CD14-positive monocyte (primary cell): Measurements from ENCODE around the gene PPARGC1A. TPM values are rescaled to one million over a fixed set of nuclear protein-coding genes. Genes with fewer than 3 reads are reported as not detected.

ENCODE experiments used
- DNase-seq, 3 donors: peaks; one replicate each; pipeline ENCODE4 v3.0.0-alpha.2; 2011 to 2022
- H2AFZ ChIP-seq: 2 replicates; pipeline ENCODE4 v1.6.0; 2012; ENCODE audit warnings: mild to moderate bottlenecking, low read depth, low read length, inconsistent platforms; ENCODE audit not compliant: insufficient read depth, poor library complexity, severe bottlenecking
- H3K27ac ChIP-seq, 2 donors: 1 replicate in 1 of 2; 2 replicates in 1 of 2; pipeline ENCODE4 v1.5.1; 2012 to 2013; ENCODE audit warnings: low read length in 2 of 2, control low read depth in 1 of 2, inconsistent platforms in 1 of 2, low read depth in 1 of 2, mild to moderate bottlenecking in 1 of 2
- H3K27me3 ChIP-seq, 2 donors: one replicate each; pipeline versions ENCODE4 v1.6.0 to v1.6.1; 2011 to 2013; ENCODE audit warnings: low read length in 2 of 2; ENCODE audit not compliant: control insufficient read depth in 2 of 2, insufficient read depth in 2 of 2
- H3K36me3 ChIP-seq, 2 donors: replicated peaks in 1 of 2; 1 replicate in 1 of 2; 2 replicates in 1 of 2; pipeline versions ENCODE4 v1.5.1 to v1.6.1; 2012 to 2013; ENCODE audit warnings: low read length in 2 of 2, control low read depth in 1 of 2, inconsistent platforms in 1 of 2, mild to moderate bottlenecking in 1 of 2; ENCODE audit not compliant: insufficient read depth in 2 of 2, control insufficient read depth in 1 of 2
- H3K4me1 ChIP-seq, 2 donors: 1 replicate in 1 of 2; 2 replicates in 1 of 2; pipeline versions ENCODE4 v1.5.1 to v1.6.1; 2012 to 2013; ENCODE audit warnings: low read length in 2 of 2, control low read depth in 1 of 2, inconsistent platforms in 1 of 2, mild to moderate bottlenecking in 1 of 2, moderate library complexity in 1 of 2; ENCODE audit not compliant: insufficient read depth in 2 of 2, control insufficient read depth in 1 of 2
- H3K4me2 ChIP-seq: replicated peaks from 2 replicates; pipeline ENCODE3; 2012; ENCODE audit warnings: low read length, moderate library complexity, mild to moderate bottlenecking; ENCODE audit not compliant: poor library complexity, severe bottlenecking; ENCODE audit errors: extremely low read depth
- H3K4me3 ChIP-seq, 3 experiments: fragments of 200-600 bp in 1 of 3; sonication (generic) in 1 of 3; replicated peaks in 1 of 3; 1 replicate in 2 of 3; 2 replicates in 1 of 3; pipeline ENCODE4 v1.5.1; 2011 to 2013; ENCODE audit warnings: low read length in 3 of 3, mild to moderate bottlenecking in 3 of 3, control low read depth in 2 of 3, low read depth in 2 of 3, inconsistent platforms in 1 of 3, moderate library complexity in 1 of 3
- H3K79me2 ChIP-seq: 2 replicates; pipeline ENCODE4 v1.6.0; 2012; ENCODE audit warnings: mild to moderate bottlenecking, control low read depth, inconsistent platforms, low read length, moderate library complexity; ENCODE audit not compliant: insufficient read depth
- H3K9ac ChIP-seq: 2 replicates; pipeline ENCODE4 v1.6.0; 2017; ENCODE audit warnings: low read length, mild to moderate bottlenecking; ENCODE audit not compliant: insufficient read depth, poor library complexity, severe bottlenecking
- H3K9me3 ChIP-seq, 2 donors: replicated peaks in 1 of 2; 1 replicate in 1 of 2; 2 replicates in 1 of 2; pipeline versions ENCODE4 v1.5.1 to v1.6.1; 2012 to 2013; ENCODE audit warnings: low read length in 2 of 2, control low read depth in 1 of 2; ENCODE audit not compliant: control insufficient read depth in 1 of 2, insufficient read depth in 1 of 2
- H4K20me1 ChIP-seq: 2 replicates; pipeline ENCODE4 v1.6.0; 2012; ENCODE audit warnings: mild to moderate bottlenecking, low read length, control low read depth, moderate library complexity; ENCODE audit not compliant: insufficient read depth
- H3K27ac Mint-ChIP-seq, 7 donors: one replicate each; pipeline ENCODE4 v1.8.0; 2020; ENCODE audit warnings: mild to moderate bottlenecking in 7 of 7, mixed read lengths in 7 of 7, moderate library complexity in 6 of 7, inconsistent platforms in 2 of 7
- H3K27me3 Mint-ChIP-seq, 3 donors: one replicate each; pipeline ENCODE4 v1.8.0; 2021 to 2022; ENCODE audit warnings: low read depth in 3 of 3, mild to moderate bottlenecking in 3 of 3, mixed read lengths in 3 of 3, moderate library complexity in 3 of 3, inconsistent platforms in 1 of 3
- H3K36me3 Mint-ChIP-seq, 2 donors: one replicate each; pipeline ENCODE4 v1.8.0; 2020; ENCODE audit warnings: mixed read lengths in 2 of 2, inconsistent platforms in 1 of 2, mild to moderate bottlenecking in 1 of 2
- H3K4me1 Mint-ChIP-seq: one replicate; pipeline ENCODE4 v1.8.0; 2020; ENCODE audit warnings: mild to moderate bottlenecking, mixed read lengths
- H3K4me3 Mint-ChIP-seq, 2 donors: one replicate each; pipeline ENCODE4 v1.8.0; 2020; ENCODE audit warnings: mild to moderate bottlenecking in 2 of 2, mixed read lengths in 2 of 2, moderate library complexity in 1 of 2
- H3K9me3 Mint-ChIP-seq, 7 donors: one replicate each; pipeline ENCODE4 v1.8.0; 2020 to 2022; ENCODE audit warnings: mixed read lengths in 7 of 7, mild to moderate bottlenecking in 6 of 7, moderate library complexity in 6 of 7, inconsistent platforms in 2 of 7
- CTCF ChIP-seq: fragments of 200-600 bp; IDR thresholded peaks from one replicate; pipeline ENCODE4 v1.8.0; 2022; ENCODE audit warnings: antibody characterized with exemption, mild to moderate bottlenecking
- WGBS: methylation state at CpG from one replicate; pipeline ENCODE4 v1.1.5; 2013; ENCODE audit warnings: missing lambda C conversion rate; ENCODE audit not compliant: insufficient coverage; 5-methylcytosine and 5-hydroxymethylcytosine counted together
- intact Hi-C, 2 donors: fragments of 100-400 bp; cut with micrococcal nuclease; formaldehyde crosslinking; loops; one replicate each; pipeline versions ENCODE4 v1.15.0 to v1.15.1; 2023
- polyA plus RNA-seq, 3 donors: library from polyadenylated mRNA; depleted of rRNA in 1 of 3; unstranded in 2 of 3; stranded (reverse) in 1 of 3; fragments of 300-500 nt in 2 of 3; fragments of >200 nt in 1 of 3; fragmentation: Illumina TruSeq in 2 of 3; gene quantifications; 1 replicate in 2 of 3; 2 replicates in 1 of 3; pipeline ENCODE4 v1.2.3, GENCODE V29; 2012 to 2021

The PPARGC1A gene
- polyA plus RNA-seq, 3 donors = 0.58 to 1.1 (median 0.79) TPM

GRCh38 chr4:23747281-23747735, 142.5 kb downstream of the PPARGC1A start:
- no peak for DNase-seq
- no peak overlapping the region for H3K27ac Mint-ChIP-seq
- no peak overlapping the region for H3K4me3 Mint-ChIP-seq
- Histone ChIP-seq H3K79me2 (no peaks in the 10 kb centered on the region), H3K27ac (no peak overlapping the region), H3K4me3 (no peak overlapping the region), H3K4me1 (no peaks in the 10 kb centered on the region), H3K9ac (no peak overlapping the region), H3K4me2 (no peak overlapping the region), H3K9me3 (no peaks in the 10 kb centered on the region), H3K27me3 (no peaks in the 10 kb centered on the region), H4K20me1 (no peaks in the 10 kb centered on the region), H3K36me3 (no peaks in the 10 kb centered on the region), H2AFZ (no peak overlapping the region)
- no peak for TF ChIP-seq CTCF
- peaks cover 0 to 5% (median 2%) of the 10 kb centered on the region in 7 donors for H3K9me3 Mint-ChIP-seq
- intact Hi-C loops = no loop called here
- no peaks in the 10 kb centered on the region for H3K4me1 Mint-ChIP-seq
- no peaks in the 10 kb centered on the region for H3K27me3 Mint-ChIP-seq
- no peaks in the 10 kb centered on the region for H3K36me3 Mint-ChIP-seq
- 83% methylated on average over 2 of the region's 2 CpGs for WGBS

- no peak overlapping the region for H3K4me3 ChIP-seq
- intact Hi-C loops = no loop called here
- H3K9ac ChIP-seq = no peak overlapping the region
- Mint-ChIP-seq H3K27me3 (no peaks in the 10 kb centered on the region), H3K36me3 (no peaks in the 10 kb centered on the region), H3K4me1 (no peaks in the 10 kb centered on the region), H3K9me3 (peaks cover 0 to 5% (median 2%) of the 10 kb centered on the region in 7 donors), H3K4me3 (no peak overlapping the region), H3K27ac (no peak overlapping the region)
- no peaks in the 10 kb centered on the region for H3K4me1 ChIP-seq
- WGBS = no CpG with 5 or more reads among the region's 2 CpGs
- no peak for DNase-seq
- H3K27ac ChIP-seq = no peak overlapping the region
- no peaks in the 10 kb centered on the region for H3K79me2 ChIP-seq
- H4K20me1 ChIP-seq = no peaks in the 10 kb centered on the region
- H3K27me3 ChIP-seq = no peaks in the 10 kb centered on the region
- TF ChIP-seq CTCF = no peak
- H3K36me3 ChIP-seq = no peaks in the 10 kb centered on the region
- H3K4me2 ChIP-seq = no peak overlapping the region
- H3K9me3 ChIP-seq = no peaks in the 10 kb centered on the region
- no peak overlapping the region for H2AFZ ChIP-seq
These were observed 143.2 kb downstream of the PPARGC1A start for GRCh38 chr4:23746672-23747071.
